HG02571 (cell line): ENCODE measurements around the gene COQ9.
A peak's percentile ranks its signal among the peaks of the same experiment; 100 is the strongest.

ENCODE experiments used
- ATAC-seq: cut with Tn5 transposase; IDR thresholded peaks from one replicate; pipeline ENCODE4 v1.9.1; 2021; ENCODE audit warnings: mild to moderate bottlenecking, moderate library complexity; ENCODE audit not compliant: unreplicated experiment

The COQ9 gene

DNA sequence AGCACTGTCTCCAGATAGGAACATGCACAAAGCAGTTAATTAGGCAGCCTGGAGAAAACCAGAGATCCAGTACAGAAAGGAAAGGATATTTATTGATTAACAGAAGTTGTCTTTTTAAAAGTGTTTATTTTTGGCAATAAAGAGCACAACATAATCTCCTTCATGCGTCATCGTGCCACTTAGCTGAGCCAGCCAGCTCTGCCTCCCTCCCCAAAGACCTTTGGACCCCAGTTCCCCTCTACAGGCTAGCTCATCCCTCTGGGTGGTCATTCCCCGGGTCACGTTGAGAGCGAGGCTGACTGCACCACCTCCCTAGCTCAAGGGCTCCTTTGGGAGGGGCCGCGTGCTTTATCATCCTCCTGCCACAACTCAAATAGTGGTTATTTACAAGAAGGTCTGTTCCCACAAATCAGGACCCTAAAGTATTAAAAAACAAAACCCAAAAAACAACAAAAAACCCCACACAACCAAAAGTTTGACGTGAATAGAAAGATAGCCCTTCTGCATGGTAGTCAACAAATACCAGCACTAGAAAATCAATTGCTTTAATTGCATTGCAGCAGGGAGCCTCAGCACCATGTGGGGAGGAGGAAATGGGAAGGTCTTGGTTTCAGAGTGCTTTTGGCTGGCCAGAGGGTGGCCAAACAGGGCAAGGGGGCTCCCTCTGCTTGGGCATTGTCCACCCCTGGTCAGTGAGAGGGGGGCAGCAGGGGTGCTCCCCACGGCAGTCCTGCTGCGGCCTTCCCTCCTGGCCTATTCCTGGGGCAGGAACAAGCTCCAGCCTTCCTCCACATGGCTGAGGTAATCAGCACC is 24.8 kb downstream of the COQ9 start:
- no peak for ATAC-seq

DNA sequence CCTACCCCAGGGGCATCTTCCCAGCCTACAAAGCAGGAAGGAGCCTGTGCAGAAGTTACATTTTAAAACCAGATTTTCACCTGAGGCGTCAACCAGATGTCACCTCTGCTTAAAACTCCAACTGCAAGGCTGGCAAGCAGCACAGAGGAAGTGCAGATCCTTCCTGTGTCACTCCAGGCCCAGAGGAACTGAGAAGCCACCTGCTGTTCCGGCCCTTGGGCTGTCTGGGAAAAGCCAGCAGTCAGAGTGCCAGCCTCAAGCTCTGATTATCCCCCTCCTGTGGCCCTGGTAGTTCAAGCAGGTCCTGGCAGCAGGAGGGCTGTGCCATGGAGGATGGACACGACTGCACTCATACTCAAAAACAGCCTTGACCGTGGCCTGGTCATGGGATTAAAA is 25.4 kb downstream of the COQ9 start:
- ATAC-seq: no peak

DNA sequence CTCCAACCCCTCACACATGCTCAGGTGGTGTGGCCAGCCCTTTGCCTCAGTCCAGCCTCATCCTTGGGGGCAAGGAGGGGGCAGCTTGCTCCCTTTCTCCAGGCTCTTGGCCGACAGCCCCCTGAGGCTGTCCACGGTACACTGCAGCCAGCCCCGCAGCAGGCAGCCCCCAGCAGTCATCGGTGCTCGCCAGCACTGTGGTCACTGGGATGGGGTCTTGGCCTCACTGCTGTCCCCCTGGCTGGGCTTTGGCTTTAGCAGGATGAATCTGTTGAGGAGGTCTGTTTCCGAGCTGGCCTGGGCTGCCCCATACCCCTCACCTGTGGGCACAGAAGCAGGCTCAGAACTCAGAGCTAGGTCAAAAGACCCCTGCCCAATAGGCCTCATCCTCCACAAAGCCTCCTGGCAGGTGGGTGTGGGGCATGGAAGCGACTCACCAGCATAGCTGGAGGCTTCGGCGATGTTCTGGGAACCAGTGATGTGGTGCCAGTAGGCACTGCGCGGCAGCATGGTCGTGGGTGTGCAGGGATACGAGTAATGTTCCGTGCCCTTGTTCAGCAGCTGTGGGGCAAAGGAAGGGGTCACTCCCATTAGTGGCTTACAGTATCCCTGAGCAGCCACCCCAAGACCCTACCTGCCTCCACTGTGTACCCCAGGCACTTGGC is 26.0 kb downstream of the COQ9 start:
- no peak for ATAC-seq

DNA sequence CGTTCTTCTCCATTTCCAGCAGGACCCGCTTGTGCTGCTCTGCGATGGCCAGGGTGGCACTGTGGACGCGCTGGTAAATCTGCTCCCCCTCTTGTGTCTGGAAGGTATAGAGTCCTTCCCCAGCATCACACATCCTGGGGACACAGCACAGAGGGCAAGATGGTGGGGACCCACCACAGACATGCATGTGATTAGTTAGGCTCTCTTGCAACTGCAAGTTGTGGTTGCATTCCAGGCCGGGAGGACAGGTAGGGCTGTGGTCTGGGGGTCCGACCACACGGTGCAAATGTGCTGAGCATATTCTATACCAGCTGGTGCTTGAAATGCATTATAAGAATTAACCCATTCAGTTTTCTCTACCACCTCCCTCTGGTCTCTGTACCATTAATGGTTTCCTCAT is 26.6 kb downstream of the COQ9 start:
- no peak for ATAC-seq

DNA sequence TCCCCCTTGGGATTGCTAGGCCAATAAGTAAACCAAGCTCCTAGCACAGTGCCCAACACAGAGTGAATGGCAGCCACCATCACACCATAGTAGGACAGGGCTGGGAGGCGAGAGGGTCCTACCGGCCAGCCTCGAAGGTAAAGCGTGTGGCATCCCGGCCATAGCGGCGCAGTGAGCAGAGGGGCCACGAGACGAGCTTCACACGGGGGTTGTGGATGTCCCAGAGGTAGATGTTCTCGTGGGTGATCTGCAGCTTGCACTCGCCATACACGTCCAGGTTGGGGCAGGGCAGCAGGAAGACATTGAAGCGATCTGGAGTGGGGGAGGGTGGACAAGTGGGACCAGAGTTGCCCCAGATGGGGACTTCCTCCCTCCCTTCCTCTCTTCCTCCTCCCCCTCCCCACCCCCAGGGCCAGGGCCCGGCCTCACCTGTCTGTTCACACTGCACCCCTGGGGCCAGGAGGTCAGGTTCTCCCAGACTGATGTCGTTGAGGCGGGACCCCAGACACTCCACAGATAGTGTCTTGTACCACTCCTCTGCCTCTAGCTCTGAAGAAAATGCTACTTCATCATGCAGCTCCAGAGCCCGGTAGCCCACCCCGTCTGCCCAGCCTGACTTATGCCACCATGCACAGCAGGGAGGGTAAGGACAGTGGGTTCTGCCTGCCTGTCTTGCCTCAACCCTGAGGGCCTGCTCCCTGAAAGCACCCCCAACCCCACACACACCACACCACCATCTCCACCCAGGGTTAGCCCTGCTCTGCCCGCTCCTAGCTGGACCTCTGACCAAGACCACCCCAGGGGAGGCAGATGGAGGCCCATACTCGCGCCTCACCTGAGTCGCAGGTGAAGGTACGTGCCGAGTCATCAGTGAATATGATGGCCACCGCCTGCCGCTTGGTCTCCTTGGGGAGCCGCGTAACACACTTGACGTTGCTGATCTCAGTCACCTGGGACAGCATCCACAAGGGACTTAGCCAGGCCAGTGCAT is 27.7 kb downstream of the COQ9 start:
- ATAC-seq: no peak

DNA sequence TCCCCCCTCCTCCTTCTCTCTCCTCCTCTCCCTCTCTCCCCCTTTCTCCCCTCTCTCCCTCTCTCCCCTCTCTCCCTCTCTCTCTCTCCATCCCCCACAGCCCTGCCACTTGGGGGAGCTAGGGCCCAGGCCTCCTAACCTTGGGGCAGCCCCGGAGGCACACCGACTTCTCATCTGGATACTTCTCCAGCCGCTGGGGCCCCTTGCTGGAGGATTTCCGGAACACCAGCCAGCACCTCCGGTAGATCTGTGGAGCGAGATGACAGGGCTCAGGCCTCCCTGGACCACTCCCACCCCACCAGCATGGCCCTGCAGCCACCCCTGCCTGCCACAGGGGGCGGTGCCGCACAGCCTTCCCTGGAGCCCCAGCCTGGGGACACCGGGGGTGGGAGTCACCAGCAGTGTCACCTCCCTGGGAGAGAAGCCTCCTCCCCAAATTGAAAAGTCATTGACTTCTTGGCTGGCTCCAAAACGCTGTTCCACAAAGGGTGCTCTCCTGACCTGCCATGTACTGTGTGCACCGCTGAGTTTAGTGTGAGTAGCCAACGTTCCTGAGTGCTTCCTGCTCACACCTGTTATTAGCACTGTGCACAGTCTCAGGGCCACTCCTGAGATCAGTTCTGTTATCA is 28.5 kb downstream of the COQ9 start:
- ATAC-seq: peak; percentile 74

DNA sequence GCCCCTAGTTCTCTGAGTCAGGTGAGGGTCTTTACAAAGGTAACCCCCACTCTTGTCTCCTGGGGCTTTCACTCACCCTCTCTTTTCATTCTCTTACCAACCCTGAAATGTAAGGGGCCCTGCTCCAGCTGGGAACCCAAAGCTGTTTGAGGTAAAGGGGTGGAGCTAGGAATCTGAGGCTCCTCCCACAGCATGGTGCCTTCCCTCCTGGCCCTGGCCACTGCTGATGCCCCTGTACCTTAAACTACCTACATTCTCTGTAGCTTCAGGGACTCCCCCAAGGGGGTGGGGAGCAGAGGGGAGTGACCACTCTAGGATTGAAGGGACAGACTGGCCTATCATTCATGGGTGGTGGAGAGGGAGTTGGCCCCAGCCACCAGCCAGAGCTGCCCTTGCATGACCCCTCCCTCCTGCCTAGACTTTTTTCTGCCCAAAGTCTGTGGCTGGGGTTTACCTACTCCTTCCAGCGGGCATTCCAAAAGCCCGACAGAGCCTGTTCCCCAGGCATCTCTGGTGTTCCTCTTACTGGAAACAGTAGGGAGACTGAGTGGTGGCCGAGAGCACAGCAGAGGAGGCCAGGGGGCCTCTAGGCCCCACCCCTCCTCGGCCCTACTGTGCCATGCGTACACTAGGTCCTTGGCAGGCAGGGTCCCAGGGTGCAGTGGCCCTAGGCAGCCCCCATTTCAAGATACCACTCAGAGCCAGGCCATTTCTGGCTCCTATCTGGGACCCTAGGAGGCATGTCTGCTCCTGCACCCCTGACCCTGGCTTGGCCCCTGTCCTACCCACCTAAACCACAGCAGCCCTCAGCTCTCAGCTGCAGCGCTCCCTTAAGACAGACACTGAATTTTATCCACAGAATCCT is 29.5 kb downstream of the COQ9 start:
- no peak for ATAC-seq

DNA sequence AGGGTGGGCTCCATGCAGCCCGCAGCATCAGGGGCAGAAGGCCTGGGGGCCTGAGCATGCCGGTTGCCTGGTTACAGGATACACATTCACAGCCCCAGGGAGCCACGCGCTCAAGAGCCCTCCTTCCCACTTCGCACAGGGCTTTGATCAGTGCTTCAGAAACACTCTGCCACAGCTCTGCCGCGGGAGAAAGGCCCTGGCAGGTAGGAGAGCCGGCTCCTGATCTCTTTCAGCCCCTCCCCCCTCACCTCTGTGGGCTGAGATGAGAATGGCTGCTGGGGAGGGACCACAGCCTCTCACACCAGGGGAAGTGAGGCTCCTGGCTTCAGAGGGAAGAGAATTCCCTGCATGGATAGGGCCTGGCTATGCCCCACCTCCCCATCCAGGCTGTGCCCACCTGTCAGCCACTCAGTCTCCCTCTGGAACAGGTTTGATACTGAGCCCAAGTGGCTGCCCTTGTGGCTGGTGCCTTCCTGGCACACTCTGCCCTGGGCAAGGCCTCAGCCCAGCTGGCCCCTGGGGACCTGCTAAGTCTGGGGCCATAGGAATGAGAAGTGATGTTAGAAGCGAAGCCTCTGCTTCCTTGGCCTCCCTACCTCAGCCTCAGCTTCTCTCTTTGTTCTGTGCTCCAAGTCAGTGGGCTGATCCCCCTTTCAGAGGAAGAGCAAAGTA is 30.4 kb downstream of the COQ9 start:
- no peak for ATAC-seq

DNA sequence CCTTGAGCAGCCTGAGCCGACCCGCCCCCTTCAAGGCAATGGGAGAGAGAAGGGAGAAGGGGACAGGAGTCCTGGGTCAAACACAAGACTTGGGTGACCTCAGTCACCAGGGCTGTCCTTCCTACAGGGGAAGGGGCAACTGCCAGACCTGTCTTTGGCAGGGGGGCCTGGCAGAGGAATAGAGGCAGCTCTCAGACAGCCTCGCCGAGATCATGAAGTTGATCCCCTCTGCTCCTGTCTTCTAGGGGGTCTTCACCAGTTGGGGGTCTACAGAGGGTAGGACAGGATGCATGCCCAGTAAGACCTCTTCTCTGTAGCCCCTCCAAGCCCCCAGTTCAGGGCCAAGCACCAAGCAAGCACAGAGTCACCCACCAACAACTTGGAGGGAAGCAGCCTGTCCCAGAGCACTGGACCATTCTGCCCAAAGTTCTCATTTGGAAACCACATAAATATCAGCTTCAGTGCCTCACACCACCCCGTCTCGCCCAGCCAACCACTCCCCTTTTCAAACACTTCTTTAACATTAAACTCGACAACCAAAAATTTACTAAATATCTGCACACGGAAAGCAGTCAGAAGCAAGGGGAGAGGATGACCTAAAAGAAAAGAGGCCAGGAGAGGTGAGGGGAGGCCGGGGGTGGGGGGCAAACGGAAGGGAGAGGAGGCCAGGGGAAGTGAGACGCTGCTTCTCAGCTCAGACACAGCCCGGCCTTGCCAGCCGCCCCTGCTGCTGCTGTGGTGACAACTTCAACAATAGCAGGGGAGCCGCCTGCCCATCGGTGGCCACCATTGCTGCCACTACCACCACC is 31.3 kb downstream of the COQ9 start:
- ATAC-seq: no peak

DNA sequence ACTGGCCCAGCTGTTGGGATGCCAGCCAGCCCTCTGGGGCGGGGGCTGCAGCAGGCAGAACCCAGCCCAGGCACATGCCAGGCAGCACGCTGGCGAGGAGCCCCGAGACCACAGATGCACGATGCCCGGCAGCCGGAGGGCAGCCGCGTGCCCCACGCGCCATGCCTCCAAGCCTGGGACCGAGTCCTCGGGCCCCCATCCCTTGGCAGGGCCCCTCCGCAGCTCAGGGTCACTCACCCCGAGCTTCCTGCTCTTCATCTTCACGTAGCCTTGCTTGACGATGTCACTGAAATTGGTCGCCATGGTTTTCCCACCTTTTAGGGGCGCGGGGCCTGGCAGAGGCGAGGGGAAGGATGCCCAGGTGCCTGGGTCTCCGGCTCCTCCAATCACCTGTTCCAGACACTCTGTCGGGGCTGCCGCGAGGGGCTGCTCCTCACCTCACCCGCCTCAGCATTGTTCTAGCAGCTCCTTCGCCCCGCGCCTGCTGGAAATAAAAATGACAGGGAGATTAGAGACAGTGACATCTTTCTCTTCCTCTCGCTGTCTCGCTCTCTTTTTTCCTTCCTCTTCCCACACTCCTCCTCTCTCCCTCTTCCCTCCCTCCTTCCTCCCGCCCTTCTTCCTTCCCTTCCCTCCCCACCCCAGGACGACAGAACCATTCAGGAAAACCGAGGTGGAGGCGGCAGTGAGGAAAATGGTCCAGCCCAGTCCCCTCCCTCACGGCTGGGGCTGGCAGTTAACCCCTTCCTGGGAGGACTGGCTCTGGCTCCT is 32.1 kb downstream of the COQ9 start:
- no peak for ATAC-seq

DNA sequence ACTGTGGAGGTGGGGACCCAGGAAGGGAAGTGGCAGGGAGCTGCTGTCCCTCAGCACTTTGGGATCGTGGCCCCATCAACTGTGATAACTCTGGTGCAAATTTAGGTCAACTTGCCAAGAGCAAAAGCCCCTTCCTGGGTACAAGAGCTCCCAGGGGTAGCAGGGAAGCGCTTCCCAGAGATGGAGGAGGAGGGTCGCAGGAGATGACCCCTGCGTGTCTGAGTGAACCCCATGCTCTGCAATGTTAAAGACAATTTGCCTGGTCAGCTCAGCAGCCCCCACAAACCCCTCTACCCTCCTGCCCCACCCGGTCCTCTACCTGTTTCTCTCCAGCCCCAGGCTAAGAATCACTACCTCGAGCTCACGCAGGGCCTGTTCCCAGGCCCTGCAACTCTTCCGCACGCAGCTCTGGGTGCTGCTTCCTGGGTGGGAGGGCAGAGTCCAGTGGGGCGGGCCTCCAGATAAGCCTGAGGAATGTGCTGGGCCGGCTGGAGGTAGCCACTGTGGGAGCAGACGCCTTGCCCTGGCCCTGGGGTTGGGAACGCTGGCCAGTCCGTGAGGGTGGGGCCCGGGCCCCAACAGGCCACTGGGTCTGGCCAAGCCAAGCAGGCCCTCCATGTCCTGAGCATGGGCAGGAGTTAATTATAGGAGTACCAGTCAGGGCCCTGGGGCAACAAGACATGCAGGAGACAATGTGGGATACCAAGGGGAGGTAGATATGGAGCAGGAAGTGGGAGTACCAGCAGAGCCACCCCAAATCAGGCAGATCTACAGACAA is 32.9 kb downstream of the COQ9 start:
- no peak for ATAC-seq

DNA sequence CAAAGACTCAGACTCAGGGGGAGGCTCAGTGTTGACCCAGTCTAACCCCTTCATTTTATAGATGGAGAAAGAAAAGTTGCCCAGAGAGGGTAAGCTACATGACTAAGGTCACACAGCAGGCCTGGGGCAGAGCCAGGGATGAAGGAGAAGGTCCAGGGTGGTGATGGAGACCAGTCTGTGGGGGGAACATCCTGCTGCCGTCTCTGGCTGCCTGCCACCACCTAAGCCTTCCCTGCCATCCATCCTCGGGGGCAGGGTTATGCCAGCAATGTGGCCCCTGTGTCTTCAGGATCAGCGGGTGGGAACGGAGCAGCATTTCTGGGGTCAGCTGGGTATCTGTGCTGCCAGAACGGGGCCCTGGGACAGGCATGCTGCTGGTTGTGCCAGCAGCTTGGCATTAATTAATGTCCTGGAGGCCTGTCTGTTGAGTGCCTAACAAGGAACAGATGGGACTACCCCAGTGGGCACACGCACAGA is 33.5 kb downstream of the COQ9 start:
- no peak for ATAC-seq

DNA sequence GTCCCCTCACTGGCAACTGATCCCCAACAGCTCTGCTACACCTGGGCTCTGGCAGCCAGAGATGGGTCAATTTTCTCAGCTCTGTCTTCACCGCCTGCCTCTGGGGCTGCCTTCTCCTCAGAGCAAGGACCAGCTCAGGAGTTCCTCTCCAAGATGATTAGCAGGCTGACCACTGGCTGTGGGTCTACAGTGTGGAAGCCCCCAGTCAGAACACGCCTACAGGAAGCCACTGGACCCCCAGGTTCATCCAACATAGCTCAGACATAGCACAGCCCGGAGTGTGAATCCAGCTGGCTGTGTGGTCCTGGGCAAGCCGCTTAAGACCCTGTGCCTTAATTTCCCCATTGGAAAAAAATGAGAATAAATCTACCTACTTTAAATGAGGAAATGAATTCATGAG is 34.1 kb downstream of the COQ9 start:
- ATAC-seq: no peak

DNA sequence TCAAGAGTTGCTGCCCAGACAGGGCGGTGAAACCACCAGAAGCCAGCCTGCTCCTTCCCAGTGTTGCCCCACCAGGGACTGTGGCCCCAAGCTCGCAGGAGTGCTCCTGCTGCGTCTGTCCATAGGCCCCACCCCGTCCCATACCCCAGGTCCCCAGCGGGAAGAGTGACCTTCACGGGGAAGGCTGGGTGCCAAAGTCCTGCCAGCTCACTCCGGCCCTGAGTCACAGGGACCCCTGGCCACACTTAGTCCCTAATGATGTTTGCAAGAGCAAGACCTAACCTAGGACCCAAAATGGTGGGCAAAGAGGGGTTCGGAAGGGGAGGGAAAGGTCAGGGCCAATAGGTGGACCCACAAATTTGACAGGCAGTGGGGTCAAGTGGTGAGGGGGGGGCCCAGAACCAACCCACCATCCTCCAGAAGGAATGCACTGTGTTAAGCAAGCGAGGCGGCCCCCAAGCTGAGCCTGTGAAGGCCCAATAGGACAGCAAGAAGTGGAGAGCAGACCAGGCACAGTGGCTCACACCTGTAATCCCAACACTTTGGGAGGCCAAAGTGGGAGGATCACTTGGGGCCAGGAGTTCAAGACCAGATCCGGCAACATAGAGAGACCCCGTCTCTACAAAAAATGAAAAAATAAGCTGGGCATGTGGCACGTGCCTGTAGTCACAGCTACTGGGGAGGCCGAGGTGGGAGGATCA is 35.7 kb downstream of the COQ9 start:
- ATAC-seq: no peak

DNA sequence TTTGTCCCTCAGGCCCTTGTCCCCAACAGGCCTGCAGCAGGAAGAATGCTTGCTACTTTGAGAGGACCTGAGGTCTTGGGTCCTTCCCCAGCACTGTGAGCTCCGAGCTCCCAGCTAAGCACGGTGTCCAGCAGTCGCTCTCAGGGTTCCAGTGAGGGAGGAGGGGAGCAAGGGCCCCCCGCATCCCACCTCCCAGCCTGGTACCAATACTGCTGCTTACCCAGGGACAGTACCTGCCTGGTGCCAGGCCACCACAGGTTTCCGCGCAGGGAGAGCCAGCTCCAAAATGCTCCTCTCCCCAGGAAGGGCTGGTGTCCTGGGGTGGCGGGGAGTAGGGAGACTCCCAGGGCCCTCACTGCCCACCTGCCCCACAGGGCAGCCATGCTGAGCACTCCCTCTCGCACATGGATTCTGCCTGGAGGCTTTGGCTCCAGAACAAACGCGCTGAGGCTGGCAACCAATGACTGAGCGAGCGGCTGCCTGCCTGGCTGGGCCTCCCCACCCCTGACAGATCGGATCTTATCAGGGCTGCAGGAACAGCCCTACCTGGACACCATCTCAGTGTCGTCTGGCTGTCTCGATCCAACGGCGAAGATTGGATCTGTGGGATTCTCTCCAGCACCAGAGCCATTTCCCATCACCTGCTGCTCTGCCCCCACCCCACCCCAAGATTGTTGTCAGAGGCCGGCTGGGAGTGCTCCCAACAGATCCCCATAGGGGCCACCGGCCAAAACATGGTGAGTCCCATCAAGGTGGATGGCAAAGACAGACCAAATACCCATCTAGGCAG is 36.6 kb downstream of the COQ9 start:
- no peak for ATAC-seq
